HG02938 (cell line): Measurements from ENCODE around the gene PRM2.

Source experiments
- ATAC-seq: cut with Tn5 transposase; IDR thresholded peaks from one replicate; pipeline ENCODE4 v1.9.1; 2021; ENCODE audit warnings: mild to moderate bottlenecking, moderate library complexity; ENCODE audit not compliant: unreplicated experiment

The PRM2 gene

DNA sequence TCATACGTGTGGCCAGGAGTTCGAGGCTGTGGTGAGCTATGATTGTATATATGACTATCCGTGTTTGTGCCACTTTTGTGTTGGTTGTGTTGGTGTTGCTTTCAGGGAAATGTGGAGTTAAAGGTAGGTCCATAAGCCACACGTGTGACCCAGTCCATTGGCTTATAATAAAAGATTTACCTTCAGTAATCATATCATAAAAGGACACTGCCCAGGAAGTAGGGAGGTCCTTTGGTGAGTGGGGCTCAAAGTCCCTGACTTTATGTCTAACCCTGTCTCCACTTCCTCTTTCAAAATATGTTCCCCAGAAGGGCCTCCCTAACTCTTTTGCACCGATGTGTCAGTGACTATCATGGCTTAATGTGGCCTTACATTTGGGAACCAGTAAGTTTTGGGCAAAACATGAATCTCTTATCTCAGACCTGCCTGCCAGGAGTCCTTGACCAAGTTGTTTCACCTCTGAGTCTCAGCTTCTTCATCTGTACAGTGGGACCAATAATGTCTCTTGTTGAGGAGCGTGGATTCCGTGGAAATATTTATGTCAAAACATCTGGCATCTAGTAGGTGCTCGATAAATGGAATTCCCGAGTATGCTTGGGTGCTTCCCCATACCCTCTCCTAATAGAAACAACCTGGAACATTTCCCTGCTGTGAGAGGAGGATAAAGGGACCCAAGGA, 12.0 kb downstream of the PRM2 start:
- no peak for ATAC-seq

- ATAC-seq: no peak
Observed at GRCh38 chr16:11263737-11264136, 12.5 kb downstream of the PRM2 start.

GRCh38 chr16:11262915-11263314, 13.4 kb downstream of the PRM2 start:
- ATAC-seq: no peak

DNA sequence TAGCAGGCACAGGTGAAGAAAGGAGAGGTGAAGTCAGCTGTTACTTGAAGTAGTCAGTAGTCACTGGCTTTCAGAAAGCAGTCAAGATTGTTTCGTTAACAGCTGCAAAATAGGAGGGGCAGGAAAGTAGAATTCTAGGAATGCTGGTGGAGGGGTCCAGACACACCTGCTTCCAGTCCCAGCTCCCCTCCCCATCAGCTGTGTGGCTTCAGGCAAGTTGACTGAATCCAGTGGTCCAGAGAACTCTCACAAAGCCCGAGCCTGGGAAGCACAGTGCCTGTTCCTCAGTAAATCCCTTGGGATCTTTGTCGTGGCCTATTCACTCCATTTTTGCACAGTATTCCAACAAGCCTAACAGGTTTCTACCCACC, 15.7 kb downstream of the PRM2 start:
- ATAC-seq: no peak

- ATAC-seq: no peak
Observed at GRCh38 chr16:11259655-11260595, 16.4 kb downstream of the PRM2 start.

GRCh38 chr16:11258553-11259492, 17.5 kb downstream of the PRM2 start:
- no peak for ATAC-seq

GRCh38 chr16:11257131-11257938, 18.9 kb downstream of the PRM2 start:
- no peak for ATAC-seq

GRCh38 chr16:11256661-11257130, 19.6 kb downstream of the PRM2 start:
- ATAC-seq: no peak

DNA sequence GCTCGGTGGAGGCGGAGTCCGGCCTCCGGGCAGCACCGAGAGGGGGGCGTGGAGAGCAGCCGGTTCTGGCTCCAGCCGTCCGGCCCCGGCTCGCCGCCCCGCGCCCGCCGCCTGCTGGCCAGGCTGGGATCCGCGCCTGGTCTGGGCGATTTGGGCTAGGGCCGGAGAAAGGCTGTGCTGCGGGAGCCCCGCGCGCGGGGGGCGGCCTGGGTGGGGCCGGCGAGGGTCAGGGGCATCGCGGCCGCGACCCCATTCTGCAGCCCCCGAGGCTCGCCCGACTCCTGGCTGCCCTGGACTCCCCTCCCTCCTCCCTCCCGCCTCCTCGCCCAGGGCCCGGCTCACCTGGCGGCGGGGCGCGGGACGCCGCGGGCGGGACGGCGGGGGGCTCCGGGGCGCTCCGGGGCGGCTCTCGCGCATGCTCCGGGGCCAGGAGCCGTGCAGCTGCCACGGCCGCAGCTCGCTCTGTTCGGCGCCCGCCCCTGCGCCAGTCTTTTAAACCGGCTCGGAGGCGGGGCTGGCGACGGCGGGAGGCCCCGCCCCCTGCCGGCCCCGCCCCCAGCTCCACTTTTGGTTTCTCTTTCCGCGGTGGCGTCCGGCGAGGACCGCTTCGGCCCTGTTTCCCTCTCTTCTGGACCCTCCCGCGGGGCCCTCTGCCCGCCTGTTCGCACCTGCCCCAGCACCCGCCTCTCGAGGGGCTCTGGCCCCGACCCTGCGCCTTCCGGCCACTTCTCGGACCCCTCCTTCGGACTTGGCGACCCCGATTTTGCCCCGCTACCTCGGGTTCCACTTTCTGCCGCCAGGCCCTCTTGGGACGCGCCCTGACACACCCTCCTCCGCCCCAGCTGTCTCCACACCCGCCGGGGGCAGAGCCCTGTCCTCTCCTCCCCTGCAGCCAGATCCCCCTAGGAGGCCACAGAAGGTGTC, 20.3 kb downstream of the PRM2 start, which contains the start of gene SOCS1:
Gene SOCS1, minus strand, starts transcription at position 468 of the 924 bp plus-strand sequence. CDS start 726 bp downstream, outside the sequence.
- peak; percentile 49 for ATAC-seq

GRCh38 chr16:11254913-11255736, 21.2 kb downstream of the PRM2 start:
- ATAC-seq: peak; percentile 31

GRCh38 chr16:11253995-11254912, 22.0 kb downstream of the PRM2 start:
- ATAC-seq: no peak

DNA sequence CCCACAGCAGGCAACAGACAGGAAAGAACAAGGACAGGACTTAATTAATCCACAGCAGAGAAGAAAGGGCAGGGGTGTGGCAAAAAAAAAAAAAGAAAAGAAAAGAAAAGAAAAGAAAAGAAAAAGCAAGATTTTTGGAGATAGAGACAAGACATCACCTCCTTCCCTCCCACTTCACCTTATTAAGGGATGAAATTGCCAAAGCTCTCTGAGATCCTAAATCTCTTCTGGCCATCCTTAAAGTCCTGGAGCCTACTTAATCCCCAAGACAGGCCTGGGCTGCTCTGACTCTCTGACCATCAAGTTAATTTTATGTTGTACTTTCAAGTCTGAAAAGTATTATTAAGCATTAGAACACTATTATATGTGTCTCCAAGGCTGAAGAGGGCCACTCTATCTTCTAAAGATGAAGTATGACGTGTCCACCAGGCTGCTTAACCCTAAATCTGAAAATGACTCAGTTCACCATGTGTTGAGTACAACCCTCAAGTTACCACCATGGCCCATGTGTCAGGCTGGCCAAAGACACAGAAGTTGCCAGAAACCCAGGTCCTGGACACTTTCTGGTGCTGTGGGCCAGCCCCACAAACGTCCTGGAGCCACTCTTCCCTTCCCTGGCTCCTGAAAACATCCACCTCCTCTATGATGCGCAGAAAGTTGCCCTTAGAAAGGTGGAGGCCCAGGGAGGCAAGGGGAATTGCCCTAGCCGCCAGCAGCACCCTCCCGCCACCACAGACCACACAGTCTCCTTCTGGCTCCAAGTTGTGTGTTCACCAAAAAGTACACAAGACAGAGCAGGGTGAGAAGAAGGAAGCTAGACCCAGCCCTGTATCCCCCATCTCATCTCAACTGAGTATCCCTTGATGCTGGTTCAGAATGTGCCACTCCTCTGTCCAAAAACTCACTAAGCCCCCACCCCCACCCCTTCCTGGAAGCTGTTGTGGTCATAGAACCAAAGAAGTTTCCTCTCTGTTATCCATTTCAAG, 23.0 kb downstream of the PRM2 start:
- ATAC-seq: no peak

- ATAC-seq: no peak
Observed at GRCh38 chr16:11252482-11252931, 23.8 kb downstream of the PRM2 start.

- ATAC-seq: no peak
Observed at GRCh38 chr16:11251525-11252481, 24.5 kb downstream of the PRM2 start.
